ENCODE results near the gene GJB2. TPM values are rescaled to one million over a fixed set of nuclear protein-coding genes. Genes with fewer than 3 reads are reported as not detected.

The GJB2 gene
- total and polyA plus RNA-seq, 2 of the 8 experiments (the other 6 are each of a cell fraction or from before 2014, with no cell fraction given) = 0.20 to 0.21 TPM

DNA sequence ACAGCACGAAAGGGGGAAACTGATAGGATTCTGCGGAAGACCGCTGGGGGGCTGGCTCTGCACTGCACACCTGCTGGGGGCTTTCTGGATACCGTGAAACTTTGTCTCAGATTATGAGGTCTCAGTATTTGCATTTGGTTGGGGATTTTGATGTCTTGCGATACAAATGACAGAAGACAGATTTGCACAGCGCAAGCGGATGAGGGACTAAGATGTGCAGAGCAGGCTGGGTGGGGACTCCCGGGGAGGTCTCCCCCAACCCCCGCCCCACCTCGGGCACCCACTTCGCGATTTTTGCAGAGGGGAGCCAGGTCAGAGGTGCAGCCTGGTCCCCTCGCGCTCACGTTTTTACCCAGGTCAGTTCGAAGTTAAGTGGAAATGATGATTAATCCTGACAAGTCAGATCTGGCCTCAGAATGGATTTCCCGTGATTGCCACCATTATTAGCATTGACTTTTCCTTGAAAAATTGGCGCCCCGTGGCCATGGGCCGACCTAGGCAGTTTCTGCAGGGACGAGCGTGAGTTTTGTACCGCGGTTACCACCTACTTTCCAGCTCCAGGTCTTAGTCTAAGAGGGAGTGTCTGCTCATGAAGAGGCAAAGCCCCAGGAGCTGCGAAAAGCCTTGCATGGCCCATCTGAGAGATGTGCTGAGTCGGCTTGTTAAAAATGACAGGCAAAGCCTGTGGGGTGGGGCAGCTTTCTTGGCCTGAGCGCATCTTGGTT is 1.3 kb upstream of the GJB2 start:
- no peak overlapping the region for H4K8ac ChIP-seq (ENCODE audit: extremely low read depth, insufficient read depth, low read length)
- H2AFZ ChIP-seq (ENCODE audit: low read length) = no peak overlapping the region
- no peak overlapping the region for H2AK5ac ChIP-seq (ENCODE audit: low read depth, low read length)
- WGBS, 2 experiments (ENCODE audit: extremely low coverage in 1 of 2, insufficient coverage in 1 of 2, insufficient read length in 1 of 2, insufficient replicate concordance in 2 of 2, low coverage in 1 of 2, low lambda C conversion rate in 2 of 2, missing lambda C conversion rate in 1 of 2) = 20% methylated on average over 27 of the region's 27 CpGs; no CpG with 5 or more reads in 1 of the 2 experiments
- FAIRE-seq (no peak), DNase-seq (ENCODE audit: low read depth in 1 of 2, low spot score in 2 of 2) (no peak)
- no peak overlapping the region for H2BK12ac ChIP-seq (ENCODE audit: low read depth, low read length)
- no peaks in the 10 kb centered on the region; the same call in 1 of the 2 replicates for H3K79me1 ChIP-seq (ENCODE audit: low read depth, low read length)
- H4K91ac ChIP-seq (replicated peaks; ENCODE audit: insufficient read length, low read length) = no peak overlapping the region
- H3K4me3 ChIP-seq (ENCODE audit: extremely low read depth in 1 of 4, insufficient read depth in 2 of 4, low read depth in 3 of 4, low read length in 4 of 4) = peak overlapping the region in 3 of 4 experiments; percentile 7 to 63 (median 47); a peak in 6 of 8 replicates
- H4K5ac ChIP-seq (ENCODE audit: insufficient read length, low read depth, low read length) = no peak overlapping the region
- ChIA-PET CTCF (ENCODE audit: partially characterized antibody) (interaction anchor here (0.7 to 2.0 kb wide), 8 partner anchors 9 to 299 kb away, joined by 3 to 7 read pairs (median 4); no protein-coding TSS in a partner anchor), POLR2A (ENCODE audit: partially characterized antibody) (no interaction called here)
- H3K9ac ChIP-seq (replicated peaks in 1 of 4; ENCODE audit: extremely low read depth in 1 of 4, low read depth in 3 of 4, low read length in 3 of 4) = no peak overlapping the region
- H3K4me1 ChIP-seq (replicated peaks in 1 of 4; ENCODE audit: control insufficient read depth in 3 of 4, insufficient read depth in 4 of 4, low read length in 3 of 4) = peaks cover 0 to 13% (median 5%) of the 10 kb centered on the region in 4 experiments; a peak in 6 of 7 replicates
- peaks cover 6% of the 10 kb centered on the region; the same call in 1 of the 2 replicates for H3K23me2 ChIP-seq (ENCODE audit: low read depth, low read length)
- no peak overlapping the region for H2BK20ac ChIP-seq (ENCODE audit: low read length)
- H3K27me3 ChIP-seq (replicated peaks in 1 of 4; ENCODE audit: control insufficient read depth in 3 of 4, extremely low read depth in 1 of 4, insufficient read depth in 3 of 4, low read length in 3 of 4) = peaks cover 52 to 82% (median 77%) of the 10 kb centered on the region in 4 experiments
- H3K14ac ChIP-seq (ENCODE audit: insufficient read length) = no peak overlapping the region
- H3K36me3 ChIP-seq (ENCODE audit: control insufficient read depth in 2 of 4, insufficient read depth in 4 of 4, low read length in 3 of 4) = no peaks in the 10 kb centered on the region; a peak in 1 of 8 replicates
- no peak overlapping the region for H2BK15ac ChIP-seq (ENCODE audit: low read length)
- no peak overlapping the region for H2BK120ac ChIP-seq (replicated peaks; ENCODE audit: low read depth, low read length)
- peak; percentile 46 for TF ChIP-seq SUZ12 (IDR thresholded peaks at IDR 0.05; ENCODE audit: low read length)
- no peak for TF ChIP-seq SP1 (IDR thresholded peaks at IDR 0.05; ENCODE audit: low read depth, low read length)
- peak; percentile 81 for TF ChIP-seq MAFK (IDR thresholded peaks at IDR 0.05; ENCODE audit: low read depth, low read length)
- peak; percentile 70 for TF ChIP-seq EZH2 (IDR thresholded peaks at IDR 0.05; ENCODE audit: low read depth, low read length, severe bottlenecking)
- no peak for TF ChIP-seq SP4 (IDR thresholded peaks at IDR 0.05; ENCODE audit: low read length)
- peak; percentile 8 for TF ChIP-seq RNF2 (IDR thresholded peaks at IDR 0.05; ENCODE audit: borderline replicate concordance, low read depth, low read length, missing control alignments, poor library complexity, severe bottlenecking)
- no peak overlapping the region for H3K23ac ChIP-seq (ENCODE audit: insufficient read length)
- no peaks in the 10 kb centered on the region for H3K79me2 ChIP-seq (ENCODE audit: control insufficient read depth in 1 of 2, insufficient read depth in 2 of 2, low read length in 2 of 2)
- H2BK5ac ChIP-seq (ENCODE audit: low read depth, low read length) = no peak overlapping the region
- no peak overlapping the region for H3K4ac ChIP-seq (replicated peaks; ENCODE audit: insufficient read length, low read depth, low read length)
- no peak overlapping the region for H3K27ac ChIP-seq (ENCODE audit: low read depth, low read length)
- no peak overlapping the region for H3K56ac ChIP-seq (replicated peaks; ENCODE audit: insufficient read length, low read depth, low read length)
- no peak overlapping the region for H3K18ac ChIP-seq (ENCODE audit: extremely low read depth, low read length)
- no peaks in the 10 kb centered on the region for H3K9me3 ChIP-seq (ENCODE audit: insufficient read depth in 2 of 2, low read depth in 1 of 2, low read length in 1 of 2)
- peak overlapping the region; percentile 59 to 79 for H3K4me2 ChIP-seq (ENCODE audit: insufficient read depth in 1 of 2, low read depth in 2 of 2, low read length in 2 of 2)
- peaks cover 0 to 9% of the 10 kb centered on the region in 2 experiments for H4K20me1 ChIP-seq (replicated peaks in 1 of 2; ENCODE audit: control insufficient read depth in 1 of 2, insufficient read depth in 2 of 2, low read length in 2 of 2)
